ENCODE measurements around the gene TMEM233.

- no peak for TF ChIP-seq CTCF (conservative IDR thresholded peaks at IDR 0.05; ENCODE audit: low read length)
- no peak for TF ChIP-seq EZH2phosphoT487 (IDR thresholded peaks at IDR 0.05; ENCODE audit: borderline replicate concordance, low read depth, low read length)
These were observed 87.5 kb downstream of the TMEM233 start for GRCh38 chr12:119681111-119681510.
